NCI-H2227 (cell line): ENCODE results near the gene SEPTIN5.
"Not testable (repeated sequence)": the region's sequence is repeated elsewhere in the genome, so short reads cannot be mapped to it uniquely, and the experiment has no call there.

Experiments used
- DNase-seq: peaks from one replicate; lab custom pipeline; 2025; ENCODE audit not compliant: unreplicated experiment; lab: John Stamatoyannopoulos, UW

The SEPTIN5 gene

GRCh38 chr22:19714312-19715187 lies at the start of gene SEPTIN5:
SEPTIN5 (plus strand) TSS chr22:19714503; CDS start chr22:19714589, 86 bp downstream.
- no peak for DNase-seq

- no peak for DNase-seq
Measured at GRCh38 chr22:19664951-19665783, 49.1 kb upstream of the SEPTIN5 start.

- DNase-seq: no peak
Measured at GRCh38 chr22:19665784-19666672, 48.3 kb upstream of the SEPTIN5 start.

- no peak for DNase-seq
Measured at GRCh38 chr22:19666673-19667593, 47.4 kb upstream of the SEPTIN5 start.

- no peak for DNase-seq
Measured at GRCh38 chr22:19667872-19668740, 46.2 kb upstream of the SEPTIN5 start.

- DNase-seq: no peak
Measured at GRCh38 chr22:19668748-19669147, 45.6 kb upstream of the SEPTIN5 start.

- DNase-seq: no peak
Measured at GRCh38 chr22:19669570-19669969, 44.7 kb upstream of the SEPTIN5 start.

- DNase-seq: no peak
Measured at GRCh38 chr22:19671316-19671715, 43.0 kb upstream of the SEPTIN5 start.

- DNase-seq: no peak
Measured at GRCh38 chr22:19672054-19672776, 42.1 kb upstream of the SEPTIN5 start.

GRCh38 chr22:19673660-19674059 lies 40.6 kb upstream of the SEPTIN5 start:
- no peak for DNase-seq

- no peak for DNase-seq
Measured at GRCh38 chr22:19674129-19674928, 40.0 kb upstream of the SEPTIN5 start.

- DNase-seq: no peak
Measured at GRCh38 chr22:19674929-19675253, 39.4 kb upstream of the SEPTIN5 start.

GRCh38 chr22:19675428-19675827 lies 38.9 kb upstream of the SEPTIN5 start:
- no peak for DNase-seq

- DNase-seq: not testable (repeated sequence)
Measured at GRCh38 chr22:19676437-19676836, 37.9 kb upstream of the SEPTIN5 start.

GRCh38 chr22:19678949-19679521 lies 35.3 kb upstream of the SEPTIN5 start:
- DNase-seq: no peak

- DNase-seq: no peak
Measured at GRCh38 chr22:19679522-19680101, 34.7 kb upstream of the SEPTIN5 start.
